ENCODE data around the gene PARD3.

GRCh38 chr10:34219753-34220548 is 595.1 kb downstream of the PARD3 start:
- TF ChIP-seq CTCF (IDR thresholded peaks at IDR 0.05) (no peak), POLR2A (IDR thresholded peaks at IDR 0.05) (no peak)
